NCI-H345 treated with DMSO at 0.1 percent for 48 hours (cell line): ENCODE measurements around the gene ZNF687.
"Not testable (repeated sequence)": the region's sequence is repeated elsewhere in the genome, so short reads cannot be mapped to it uniquely, and the experiment has no call there.

Source experiments
- DNase-seq: peaks from one replicate; lab custom pipeline; 2025; ENCODE audit not compliant: unreplicated experiment; lab: John Stamatoyannopoulos, UW

ZNF687 gene

GRCh38 chr1:151275341-151275740, 6.8 kb upstream of the ZNF687 start:
- DNase-seq = not testable (repeated sequence)

DNA sequence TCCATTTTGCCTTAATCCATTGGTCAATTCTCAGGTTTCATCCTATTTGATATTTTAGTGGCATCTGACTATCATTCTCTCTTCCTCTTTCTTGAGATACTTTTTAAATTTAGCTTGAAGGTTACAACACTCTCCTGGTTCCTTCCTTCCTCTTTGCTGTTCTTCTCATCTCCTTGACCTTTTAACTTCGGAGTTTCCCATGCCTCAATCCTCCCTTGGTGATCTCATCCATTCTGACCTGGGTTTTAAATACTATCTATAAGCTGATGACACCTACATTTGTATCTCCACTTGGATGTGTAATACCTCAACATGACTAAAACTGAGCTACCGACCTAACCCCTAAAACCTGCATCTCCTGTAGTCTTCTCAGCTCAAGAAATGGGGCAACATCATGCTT, 4.8 kb upstream of the ZNF687 start:
- DNase-seq = no peak

- DNase-seq = peak; percentile 100
Measured at GRCh38 chr1:151281225-151281968, 702 bp upstream of the ZNF687 start.

DNA sequence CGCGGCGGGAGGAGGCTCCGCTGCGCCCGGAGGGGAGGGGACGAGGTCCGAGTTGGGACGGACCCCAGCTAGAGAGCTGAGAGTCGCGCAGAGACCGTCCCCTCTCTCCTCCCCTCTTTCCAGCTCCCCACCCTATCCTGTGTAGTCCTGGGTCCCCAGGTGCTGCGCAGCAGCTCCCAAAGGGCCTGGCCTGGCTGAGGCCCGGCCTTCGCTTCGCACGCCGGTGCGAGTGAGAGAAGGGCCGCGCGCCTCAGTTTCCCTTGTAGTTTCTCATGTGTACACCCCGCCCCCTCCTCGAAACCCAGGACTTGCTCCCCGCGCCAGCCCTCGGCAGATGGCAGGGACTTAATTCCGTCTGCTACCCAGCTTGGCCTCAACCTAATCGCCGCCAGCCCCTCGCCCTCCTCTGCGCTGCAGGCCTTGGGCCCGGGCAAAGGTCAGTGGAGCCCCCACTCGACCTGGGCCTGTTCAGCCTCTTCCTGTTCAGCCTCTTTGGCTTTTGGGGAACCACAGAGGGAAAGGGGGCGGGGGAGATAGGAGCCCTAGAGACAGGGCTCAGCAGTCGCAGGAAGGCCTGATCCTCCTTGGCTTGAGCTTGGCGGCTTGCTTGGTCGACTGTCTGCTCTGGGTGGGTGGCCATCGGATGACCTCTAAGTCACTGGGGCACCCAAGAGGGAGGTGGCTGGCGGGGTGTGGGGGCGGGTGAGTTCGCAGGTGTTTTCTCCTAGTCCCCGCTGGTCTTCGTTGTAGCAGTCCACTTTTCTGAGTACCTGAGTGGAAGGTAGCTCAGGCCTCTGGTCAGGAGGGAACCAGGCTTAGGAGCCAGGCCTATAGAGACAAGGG, 1.0 kb downstream of the ZNF687 start:
- DNase-seq = no peak

DNA sequence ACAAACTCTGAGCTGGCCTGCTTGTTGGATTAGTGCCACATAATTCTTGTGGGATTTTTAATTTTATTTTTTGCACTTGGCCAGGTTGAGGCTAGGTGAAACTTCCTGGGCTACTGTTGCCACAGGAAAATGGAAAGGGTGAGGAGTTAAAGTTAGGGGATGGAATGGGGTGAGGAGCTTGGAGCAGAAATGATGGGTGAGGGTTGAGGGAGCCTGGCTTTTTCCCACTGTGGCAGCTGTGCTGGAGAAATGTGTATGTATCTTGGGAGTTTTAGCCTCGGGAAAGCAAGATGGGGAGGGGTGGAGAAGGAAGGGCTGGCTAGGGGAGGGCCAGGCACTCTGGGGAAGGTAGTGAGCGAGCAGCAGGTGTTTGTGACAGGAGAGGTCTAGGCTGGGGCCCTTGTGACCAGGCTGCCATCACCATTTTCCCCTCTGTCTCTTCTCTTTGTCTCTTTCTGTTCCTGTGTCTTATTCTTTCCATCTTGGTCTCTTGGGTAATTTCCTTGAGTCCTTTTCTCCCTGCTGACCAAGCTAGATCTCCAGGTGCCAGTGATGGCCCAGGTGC, 2.0 kb downstream of the ZNF687 start:
- no peak for DNase-seq

- no peak for DNase-seq
Measured at GRCh38 chr1:151286619-151287340, 4.7 kb downstream of the ZNF687 start.

GRCh38 chr1:151287341-151287699, 5.2 kb downstream of the ZNF687 start:
- DNase-seq = no peak

DNA sequence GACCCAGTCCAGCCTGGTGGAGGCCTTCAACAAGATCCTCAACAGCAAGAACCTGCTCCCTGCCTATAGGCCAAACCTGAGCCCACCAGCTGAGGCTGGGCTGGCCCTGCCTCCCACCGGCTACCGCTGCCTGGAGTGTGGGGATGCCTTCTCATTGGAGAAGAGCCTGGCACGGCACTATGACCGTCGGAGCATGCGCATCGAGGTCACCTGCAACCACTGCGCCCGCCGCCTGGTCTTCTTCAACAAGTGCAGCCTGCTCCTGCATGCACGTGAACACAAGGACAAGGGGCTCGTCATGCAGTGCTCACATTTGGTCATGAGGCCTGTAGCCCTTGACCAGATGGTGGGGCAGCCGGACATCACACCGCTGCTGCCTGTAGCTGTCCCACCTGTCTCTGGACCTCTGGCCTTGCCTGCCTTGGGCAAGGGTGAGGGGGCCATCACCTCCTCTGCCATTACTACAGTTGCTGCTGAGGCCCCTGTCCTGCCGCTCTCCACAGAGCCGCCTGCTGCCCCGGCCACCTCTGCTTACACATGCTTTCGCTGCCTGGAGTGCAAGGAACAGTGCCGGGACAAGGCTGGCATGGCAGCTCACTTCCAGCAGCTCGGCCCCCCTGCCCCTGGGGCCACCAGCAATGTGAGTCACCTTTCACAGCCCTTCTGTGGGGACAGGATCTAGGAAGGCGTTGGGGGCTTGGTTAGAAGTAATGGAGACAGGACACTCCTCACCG, 5.8 kb downstream of the ZNF687 start:
- no peak for DNase-seq

DNA sequence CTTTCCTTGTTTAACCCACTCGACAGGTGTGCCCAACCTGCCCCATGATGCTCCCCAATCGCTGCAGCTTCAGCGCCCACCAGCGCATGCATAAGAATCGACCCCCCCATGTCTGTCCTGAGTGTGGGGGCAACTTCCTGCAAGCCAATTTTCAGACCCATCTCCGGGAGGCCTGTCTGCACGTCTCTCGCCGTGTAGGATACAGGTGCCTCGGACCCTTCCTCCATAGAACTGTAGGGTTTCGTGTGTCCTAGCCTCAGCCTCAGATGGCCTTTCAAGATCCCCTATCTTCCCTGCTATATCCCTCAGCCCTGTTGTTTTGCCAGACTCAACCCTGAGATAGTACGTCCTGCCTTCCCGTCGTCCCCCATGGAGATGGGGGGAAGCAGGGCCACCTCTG, 6.4 kb downstream of the ZNF687 start:
- DNase-seq = no peak

DNA sequence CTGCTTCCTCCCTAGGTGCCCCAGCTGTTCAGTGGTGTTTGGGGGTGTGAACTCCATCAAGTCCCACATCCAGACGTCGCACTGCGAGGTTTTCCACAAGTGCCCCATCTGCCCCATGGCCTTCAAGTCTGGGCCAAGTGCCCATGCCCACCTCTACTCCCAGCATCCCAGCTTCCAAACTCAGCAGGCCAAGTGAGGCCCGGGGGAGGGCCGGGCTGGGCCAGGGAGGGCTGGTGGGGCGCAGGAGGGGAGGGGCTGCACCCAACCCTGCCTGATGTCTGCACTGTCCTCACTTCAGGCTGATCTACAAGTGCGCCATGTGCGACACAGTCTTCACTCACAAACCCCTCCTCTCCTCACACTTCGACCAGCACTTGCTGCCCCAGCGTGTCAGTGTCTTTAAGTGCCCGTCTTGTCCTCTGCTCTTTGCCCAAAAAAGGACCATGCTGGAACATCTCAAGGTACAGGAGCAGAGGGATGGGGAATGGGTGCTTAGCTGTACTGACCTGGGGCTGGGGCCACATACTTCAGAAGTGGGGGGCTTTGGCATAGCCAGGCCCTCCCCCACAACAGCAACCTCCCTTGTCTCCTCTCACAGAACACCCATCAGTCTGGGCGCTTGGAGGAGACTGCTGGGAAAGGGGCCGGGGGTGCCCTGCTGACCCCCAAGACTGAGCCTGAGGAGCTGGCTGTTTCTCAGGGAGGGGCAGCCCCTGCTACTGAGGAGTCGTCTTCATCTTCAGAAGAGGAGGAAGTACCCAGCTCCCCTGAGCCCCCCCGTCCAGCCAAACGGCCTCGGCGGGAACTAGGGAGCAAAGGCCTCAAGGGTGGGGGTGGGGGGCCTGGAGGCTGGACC, 7.2 kb downstream of the ZNF687 start:
- DNase-seq = no peak

- DNase-seq = no peak
Measured at GRCh38 chr1:151289991-151290708, 8.1 kb downstream of the ZNF687 start.

DNA sequence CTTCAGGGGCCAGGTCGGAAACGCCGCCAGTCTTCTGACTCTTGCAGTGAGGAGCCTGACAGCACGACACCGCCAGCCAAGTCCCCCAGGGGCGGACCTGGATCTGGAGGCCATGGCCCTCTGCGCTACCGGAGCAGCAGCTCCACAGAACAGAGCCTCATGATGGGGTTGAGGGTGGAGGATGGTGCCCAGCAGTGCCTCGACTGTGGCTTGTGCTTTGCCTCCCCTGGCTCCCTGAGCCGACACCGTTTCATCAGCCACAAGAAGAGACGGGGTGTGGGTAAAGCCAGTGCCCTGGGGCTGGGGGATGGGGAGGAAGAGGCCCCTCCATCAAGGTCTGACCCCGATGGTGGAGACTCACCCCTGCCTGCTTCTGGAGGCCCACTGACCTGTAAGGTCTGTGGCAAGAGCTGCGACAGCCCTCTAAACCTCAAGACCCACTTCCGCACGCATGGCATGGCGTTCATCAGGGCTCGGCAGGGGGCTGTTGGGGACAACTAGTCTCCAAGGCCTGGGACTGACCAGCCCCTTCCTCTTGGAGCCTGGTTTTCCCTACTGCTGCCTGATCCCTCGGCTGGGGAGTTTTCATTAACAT, 8.7 kb downstream of the ZNF687 start:
- no peak for DNase-seq

DNA sequence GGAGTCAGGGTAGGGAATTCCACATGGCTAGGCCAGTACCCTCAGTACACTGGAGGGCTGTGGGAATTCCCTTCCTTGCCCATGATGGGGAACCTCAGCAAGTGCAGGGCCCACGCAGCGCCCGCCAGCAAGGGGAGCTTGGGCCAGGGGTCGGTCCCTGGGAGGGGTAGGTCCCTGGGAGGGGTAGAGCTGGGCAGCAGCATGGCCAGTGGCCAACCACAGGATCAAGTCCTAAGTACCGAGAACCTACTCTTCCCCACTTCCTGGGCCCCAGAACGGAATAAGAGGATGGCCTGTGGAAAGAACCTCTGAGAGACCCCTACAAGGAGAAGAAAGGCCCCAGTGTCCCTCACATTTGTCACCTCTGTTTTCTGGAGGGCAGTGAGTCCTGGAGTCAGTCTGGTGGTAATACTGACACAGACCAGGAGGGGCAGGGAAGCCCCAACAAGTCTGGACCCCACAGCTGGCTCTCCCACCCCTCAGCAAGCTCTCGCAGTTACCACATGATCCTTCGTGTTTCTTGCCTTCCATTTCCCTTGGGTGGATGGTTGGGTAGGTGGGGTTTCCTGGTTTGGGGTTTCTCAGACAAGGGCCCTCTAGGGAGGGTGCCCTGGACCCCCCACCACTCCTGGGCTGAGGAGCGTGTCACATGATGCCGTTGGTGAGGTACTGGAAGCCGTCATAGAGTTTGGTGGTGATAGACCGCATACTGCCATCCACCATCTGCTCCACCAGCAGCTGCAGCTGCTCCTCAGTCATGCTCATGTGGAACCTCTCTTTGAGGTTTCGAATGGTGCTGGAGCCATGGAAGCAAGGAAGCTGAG, 10.3 kb downstream of the ZNF687 start:
- no peak for DNase-seq

GRCh38 chr1:151293093-151293492, 11.0 kb downstream of the ZNF687 start:
- DNase-seq = no peak

DNA sequence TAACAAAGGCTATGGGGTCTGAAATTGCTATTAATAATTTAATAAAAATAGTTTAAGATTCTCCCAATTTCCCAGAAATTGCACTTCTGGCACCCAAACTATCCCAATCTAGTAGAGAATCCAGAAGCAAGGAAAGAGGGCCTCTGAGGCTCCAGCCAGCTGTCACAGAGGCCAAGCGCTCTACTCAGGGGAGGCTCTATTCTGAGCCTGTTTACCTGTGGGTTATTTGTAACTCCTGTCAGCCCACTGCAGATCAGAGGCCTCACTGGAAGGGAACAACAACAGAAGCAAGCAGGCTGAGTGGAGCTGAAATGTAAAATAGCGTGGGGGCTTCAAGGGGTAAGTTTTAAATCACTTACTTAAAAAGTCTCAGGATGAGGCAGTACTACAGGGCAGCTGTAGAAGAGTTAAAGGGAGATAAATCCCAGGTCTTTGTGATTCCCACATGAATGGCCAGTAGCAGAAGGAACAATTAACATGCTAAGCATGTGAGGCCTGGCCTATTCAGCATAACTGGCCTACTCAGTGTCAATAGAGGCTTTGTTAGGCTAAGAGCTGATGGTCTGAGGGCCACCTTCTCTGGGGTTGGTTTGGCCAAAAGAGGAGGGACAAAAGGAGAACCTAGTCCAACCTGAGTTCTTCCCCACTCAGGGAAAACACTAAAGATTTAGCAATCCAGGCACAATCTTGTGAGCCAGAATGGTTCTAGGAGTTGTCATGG, 12.8 kb downstream of the ZNF687 start:
- DNase-seq = no peak

DNA sequence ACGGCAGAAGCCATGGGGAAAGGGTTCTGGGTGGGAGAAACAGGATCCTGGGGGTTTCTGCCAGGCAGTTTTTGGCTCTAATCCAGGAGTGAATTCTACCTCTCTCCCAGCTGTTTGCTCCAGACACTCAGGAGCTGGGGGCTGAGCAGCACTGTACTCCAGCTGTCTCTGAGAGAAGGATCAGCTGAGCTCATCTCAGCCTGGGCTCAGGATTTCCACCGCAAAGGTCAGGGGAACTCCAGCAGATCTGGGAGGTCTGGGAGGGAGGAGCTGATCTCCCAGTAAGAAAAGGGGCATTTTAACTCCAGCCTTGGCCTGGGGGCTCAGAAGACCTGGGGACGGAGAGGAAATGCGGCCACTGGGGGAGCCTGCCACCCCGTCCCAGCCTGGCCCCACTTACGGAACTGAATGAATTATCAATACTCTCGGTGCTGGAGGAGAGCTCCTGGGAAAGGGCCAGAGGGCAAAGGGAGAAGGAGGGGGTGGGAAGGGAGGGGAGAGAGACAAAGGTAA, 27.8 kb downstream of the ZNF687 start:
- no peak for DNase-seq

GRCh38 chr1:151311011-151311410, 28.9 kb downstream of the ZNF687 start:
- no peak for DNase-seq
